Activated T-cell treated with anti-CD3 and anti-CD28 coated beads, Interleukin-2, amount 50 U/mL, for 1 hour (primary cell): ENCODE measurements around the gene POU2F1.
A peak's percentile ranks its signal among the peaks of the same experiment; 100 is the strongest.

ENCODE experiments used
- DNase-seq: peaks from one replicate; pipeline ENCODE4 v3.0.0-alpha.2; 2020

POU2F1 gene

GRCh38 chr1:167220537-167221125, at the start of gene POU2F1:
Gene POU2F1 (plus strand): TSS chr1:167220886. CDS start chr1:167220898, 12 bp downstream.
- DNase-seq: peak; percentile 99

- no peak for DNase-seq
These were observed 49.3 kb upstream of the POU2F1 start for GRCh38 chr1:167171286-167171929.

- no peak for DNase-seq
These were observed 47.0 kb upstream of the POU2F1 start for GRCh38 chr1:167173516-167174184.

GRCh38 chr1:167175901-167176300, 44.8 kb upstream of the POU2F1 start:
- DNase-seq: no peak

- no peak for DNase-seq
These were observed 41.9 kb upstream of the POU2F1 start for GRCh38 chr1:167178831-167179230.

GRCh38 chr1:167182571-167183320, 37.9 kb upstream of the POU2F1 start:
- no peak for DNase-seq

- DNase-seq: no peak
These were observed 36.6 kb upstream of the POU2F1 start for GRCh38 chr1:167184081-167184480.

- no peak for DNase-seq
These were observed 35.6 kb upstream of the POU2F1 start for GRCh38 chr1:167185062-167185461.

- no peak for DNase-seq
These were observed 34.6 kb upstream of the POU2F1 start for GRCh38 chr1:167185974-167186657.

GRCh38 chr1:167186771-167187170, 33.9 kb upstream of the POU2F1 start:
- DNase-seq: no peak

- no peak for DNase-seq
These were observed 29.9 kb upstream of the POU2F1 start for GRCh38 chr1:167190747-167191237.

- DNase-seq: no peak
These were observed 28.7 kb upstream of the POU2F1 start for GRCh38 chr1:167191958-167192357.

- no peak for DNase-seq
These were observed 26.5 kb upstream of the POU2F1 start for GRCh38 chr1:167194182-167194581.

GRCh38 chr1:167196166-167196565, 24.5 kb upstream of the POU2F1 start:
- no peak for DNase-seq

- no peak for DNase-seq
These were observed 23.4 kb upstream of the POU2F1 start for GRCh38 chr1:167197236-167197635.

- DNase-seq: no peak
These were observed 23.0 kb upstream of the POU2F1 start for GRCh38 chr1:167197692-167198091.

GRCh38 chr1:167198518-167199133, 22.1 kb upstream of the POU2F1 start:
- DNase-seq: no peak

- DNase-seq: no peak
These were observed 21.0 kb upstream of the POU2F1 start for GRCh38 chr1:167199656-167200055.

- DNase-seq: no peak
These were observed 20.4 kb upstream of the POU2F1 start for GRCh38 chr1:167200272-167200671.

GRCh38 chr1:167200749-167201148, 19.9 kb upstream of the POU2F1 start:
- DNase-seq: no peak

GRCh38 chr1:167202049-167202448, 18.6 kb upstream of the POU2F1 start:
- no peak for DNase-seq
